Uterus (tissue), 2 donors: Measurements from ENCODE around the gene ONECUT1.

ENCODE experiments used
- CTCF ChIP-seq, 4 experiments: fragments of 200-600 bp in 2 of 4; fragments of 450-650 bp in 2 of 4; sonication (generic) in 2 of 4; IDR thresholded peaks; one replicate each; pipeline ENCODE4 v1.5.1; 2016 to 2019; ENCODE audit warnings: antibody characterized with exemption in 4 of 4, mild to moderate bottlenecking in 2 of 4, moderate library complexity in 1 of 4
- POLR2A ChIP-seq, 2 donors: fragments of 450-650 bp; IDR thresholded peaks; one replicate each; pipeline ENCODE4 v1.6.1; 2016; ENCODE audit warnings: antibody characterized with exemption in 2 of 2, mild to moderate bottlenecking in 1 of 2, moderate library complexity in 1 of 2

DNA sequence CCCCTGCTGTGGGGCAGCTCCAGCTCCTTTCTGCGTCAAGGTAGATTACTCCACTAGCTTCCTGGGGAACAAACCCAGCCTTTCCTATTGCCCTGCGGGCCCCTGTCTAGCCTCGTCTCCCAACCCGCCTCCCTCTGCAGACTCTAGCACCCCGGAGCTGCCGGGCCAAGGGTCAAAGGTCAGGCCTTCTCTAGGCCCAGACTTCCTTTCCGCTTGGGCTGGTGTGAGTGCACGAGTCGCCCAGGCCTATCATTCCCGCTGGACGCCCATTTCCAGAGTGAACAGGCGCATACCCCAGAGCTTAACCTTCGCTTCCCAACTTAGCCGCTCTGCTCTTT is 11.6 kb upstream of the ONECUT1 start:
- TF ChIP-seq POLR2A (IDR thresholded peaks at IDR 0.05) = no peak
- no peak for TF ChIP-seq CTCF (IDR thresholded peaks at IDR 0.05)
